GM18499 (cell line): Measurements from ENCODE around the gene NELFA.

Experiments used
- ATAC-seq: cut with Tn5 transposase; IDR thresholded peaks from one replicate; pipeline ENCODE4 v1.9.1; 2021; ENCODE audit warnings: moderate number of reproducible peaks; ENCODE audit not compliant: insufficient read depth, unreplicated experiment

NELFA gene

GRCh38 chr4:1948232-1948631 lies 60.5 kb downstream of the NELFA start:
- no peak for ATAC-seq

- ATAC-seq: no peak
Observed at GRCh38 chr4:1945912-1946311, 62.9 kb downstream of the NELFA start.

DNA sequence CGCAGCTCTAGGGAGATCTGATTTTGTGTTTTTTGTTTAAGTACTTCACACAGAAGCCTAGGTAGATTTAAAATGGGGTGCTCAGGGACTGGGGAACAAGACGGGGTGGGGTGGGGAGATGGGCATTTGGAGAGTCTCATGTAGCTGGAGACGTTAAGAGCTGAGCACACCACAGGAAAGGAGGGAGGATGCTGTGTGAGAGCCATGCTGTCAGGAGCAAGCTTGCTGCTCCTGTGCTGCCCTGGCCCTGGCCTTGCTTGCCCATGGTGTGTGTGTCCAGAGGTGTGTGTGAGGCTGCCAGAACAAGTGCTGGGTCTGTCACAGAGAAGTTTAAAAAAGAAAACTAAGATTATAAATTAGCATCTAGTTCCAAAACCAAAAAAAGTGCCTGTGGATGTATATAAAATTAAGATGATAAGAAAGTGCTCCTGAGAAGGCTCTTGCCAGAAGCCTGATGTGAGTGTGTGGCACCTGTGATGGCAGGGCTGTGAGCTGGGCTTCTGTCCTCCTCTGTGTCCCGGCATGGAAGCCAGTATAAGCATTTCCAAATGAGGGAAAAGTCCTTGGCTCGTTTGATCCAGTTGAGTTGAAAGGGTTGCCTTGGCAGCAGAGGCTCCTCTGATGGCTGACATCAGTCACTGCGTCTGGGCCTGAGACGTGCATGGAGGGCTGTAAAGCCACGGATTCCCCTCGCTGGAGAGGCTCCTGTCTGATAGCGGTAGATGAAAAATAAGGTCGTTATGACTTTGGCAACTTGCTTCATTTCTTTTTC lies 63.5 kb downstream of the NELFA start:
- no peak for ATAC-seq

GRCh38 chr4:1943928-1944327 lies 64.8 kb downstream of the NELFA start:
- ATAC-seq: no peak

- no peak for ATAC-seq
Observed at GRCh38 chr4:1940566-1940965, 68.2 kb downstream of the NELFA start.

DNA sequence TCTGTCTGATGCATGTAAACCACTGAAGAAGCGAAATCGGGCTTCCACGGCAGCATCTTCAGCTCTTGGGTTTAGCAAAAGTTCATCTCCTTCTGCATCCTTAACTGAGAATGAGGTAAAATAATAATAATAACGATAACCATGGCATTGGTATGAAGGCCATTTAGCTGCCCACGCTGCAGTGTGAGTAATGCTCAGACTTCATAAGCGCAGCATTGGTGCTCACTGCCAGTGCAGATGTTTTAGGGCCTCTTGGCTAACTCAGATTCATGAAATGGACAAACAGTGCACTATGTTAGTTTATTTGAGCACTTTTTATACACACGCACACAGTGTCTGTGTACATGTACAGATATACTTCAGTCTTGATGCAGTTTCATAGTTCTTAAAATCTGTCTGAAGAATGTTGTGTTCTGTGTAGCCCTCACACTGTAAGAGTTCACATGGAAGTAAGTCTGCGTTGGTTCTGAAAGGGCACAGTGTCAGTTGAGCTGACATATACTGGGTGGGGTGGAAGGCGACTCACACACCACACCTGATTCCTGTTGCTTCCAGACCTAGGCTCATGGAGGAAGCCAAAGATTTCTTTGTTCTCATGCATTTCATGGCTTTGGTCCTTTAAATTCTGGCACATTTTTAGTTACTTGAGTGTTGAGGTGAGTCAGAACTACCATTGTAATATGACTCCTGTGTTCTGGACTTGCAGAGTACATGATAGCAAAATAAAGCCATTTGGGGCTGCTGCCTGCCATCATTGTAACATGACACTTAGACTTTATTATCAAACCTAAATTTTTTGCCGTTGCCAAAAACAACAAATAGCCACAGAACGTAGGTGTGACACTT lies 68.9 kb downstream of the NELFA start:
- no peak for ATAC-seq

DNA sequence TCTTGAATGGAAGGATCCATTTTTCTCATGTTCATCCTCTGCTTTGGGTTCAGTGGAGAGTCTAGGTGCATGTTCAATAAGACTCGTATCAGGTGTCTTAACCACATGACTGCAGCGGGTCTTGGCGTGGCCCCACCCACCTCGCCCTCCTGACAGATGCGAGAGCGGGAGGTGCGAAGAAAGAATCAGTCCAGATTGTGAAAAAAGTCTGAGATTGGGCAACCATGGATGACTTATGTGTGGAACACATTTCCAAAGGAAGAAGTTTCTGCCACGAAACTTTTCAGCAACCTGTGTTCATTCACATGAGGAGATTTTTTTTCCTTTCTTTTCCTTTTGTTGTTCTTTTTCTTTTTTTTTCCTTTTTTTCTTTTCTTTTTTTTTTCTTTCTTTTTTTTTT lies 70.7 kb downstream of the NELFA start:
- ATAC-seq: no peak

GRCh38 chr4:1937550-1937949 lies 71.2 kb downstream of the NELFA start:
- ATAC-seq: no peak

- ATAC-seq: no peak
Observed at GRCh38 chr4:1933700-1934099, 75.1 kb downstream of the NELFA start.

- no peak for ATAC-seq
Observed at GRCh38 chr4:1932736-1933135, 76.0 kb downstream of the NELFA start.
